HCT116 (cell line): Measurements from ENCODE around the gene CCDC187. TPM values are rescaled to one million over a fixed set of nuclear protein-coding genes. Genes with fewer than 3 reads are reported as not detected.

Experiments
- ATAC-seq: fragments of 200-7000 bp; cut with Tn5 transposase; 2 replicates; pipeline ENCODE4 v1.9.1; 2020; ENCODE audit warnings: mild to moderate bottlenecking, moderate library complexity
- BruUV-seq: library from RNA; stranded (reverse); fragments of 400-500 nt; replicated peaks from 2 replicates; lab custom pipeline; 2021; lab: Mats Ljungman, UMichigan
- CTCF ChIA-PET: fragments of 300-600 bp; sonication (Branson Sonifier 250); formaldehyde crosslinking; loops from one replicate; lab custom pipeline; 2021; ENCODE audit warnings: antibody characterized with exemption; lab: Charles Lee
- POLR2A ChIA-PET: fragments of 300-600, 350-600 bp; sonication (Branson Sonifier 250); formaldehyde crosslinking; loops from one replicate; lab custom pipeline; 2021; ENCODE audit warnings: antibody characterized with exemption; lab: Charles Lee
- RAD21 ChIA-PET, 2 experiments: fragments of 300-600 bp; sonication (Branson Sonifier 250); formaldehyde crosslinking; loops; one replicate each; lab custom pipeline; 2023; ENCODE audit warnings: low total read pairs in 2 of 2; ENCODE audit not compliant: uncharacterized antibody in 2 of 2, unreplicated experiment in 2 of 2, low non-redundant PET in 1 of 2; lab: Charles Lee
- DNase-seq: peaks from one replicate; pipeline ENCODE4 v3.0.0-alpha.2; 2010; ENCODE audit warnings: low read depth, low spot score
- H2AFZ ChIP-seq: fragments of 200-600 bp; shearing (Covaris generic), sonication (generic); 2 replicates; pipeline ENCODE4 v1.6.1; 2017; ENCODE audit warnings: low read depth, mixed run types, mixed read lengths, antibody characterized with exemption, low read length; ENCODE audit not compliant: poor library complexity, severe bottlenecking
- H3K27ac ChIP-seq: 2 replicates; pipeline ENCODE4 v1.5.1; 2012; ENCODE audit warnings: low read depth, low read length
- H3K27me3 ChIP-seq: fragments of 200-600 bp; sonication (generic); 2 replicates; pipeline ENCODE4 v1.6.1; 2016; ENCODE audit warnings: mixed run types, low read length, mixed read lengths; ENCODE audit not compliant: insufficient read depth
- H3K36me3 ChIP-seq, 2 experiments: fragments of 200-500 bp in 1 of 2; fragments of 200-600 bp in 1 of 2; sonication (Bioruptor generic) in 1 of 2; sonication (generic) in 1 of 2; 2 replicates each; pipeline versions ENCODE4 v1.5.1 to v1.6.1; 2014 to 2016; ENCODE audit warnings: low read length in 2 of 2, inconsistent platforms in 1 of 2, mixed read lengths in 1 of 2, mixed run types in 1 of 2; ENCODE audit not compliant: insufficient read depth in 2 of 2, control insufficient read depth in 1 of 2
- H3K4me1 ChIP-seq, 2 experiments: fragments of 200-600 bp in 1 of 2; sonication (generic) in 1 of 2; 2 replicates each; pipeline versions ENCODE4 v1.5.1 to v1.6.1; 2012 to 2017; ENCODE audit warnings: low read length in 2 of 2, inconsistent platforms in 1 of 2, mild to moderate bottlenecking in 1 of 2, mixed read lengths in 1 of 2, mixed run types in 1 of 2, moderate library complexity in 1 of 2; ENCODE audit not compliant: insufficient read depth in 2 of 2, control insufficient read depth in 1 of 2
- H3K4me2 ChIP-seq: fragments of 200-600 bp; sonication (generic); 2 replicates; pipeline ENCODE4 v1.6.1; 2017; ENCODE audit warnings: mixed run types, low read length, mixed read lengths
- H3K4me3 ChIP-seq, 2 experiments: fragments of 200-600 bp in 1 of 2; sonication (generic) in 1 of 2; replicated peaks in 1 of 2; 2 replicates each; pipeline ENCODE4 v1.5.1; 2011 to 2016; ENCODE audit warnings: low read length in 2 of 2, control low read depth in 1 of 2, low read depth in 1 of 2, mild to moderate bottlenecking in 1 of 2, mixed read lengths in 1 of 2, mixed run types in 1 of 2
- H3K79me2 ChIP-seq: fragments of 200-600 bp; sonication (generic); 2 replicates; pipeline ENCODE4 v1.6.1; 2017; ENCODE audit warnings: mild to moderate bottlenecking, mixed run types, low read length, moderate library complexity, mixed read lengths; ENCODE audit not compliant: insufficient read depth
- H3K9ac ChIP-seq: fragments of 200-600 bp; sonication (generic); 2 replicates; pipeline ENCODE4 v1.6.1; 2016; ENCODE audit warnings: low read length, mixed read lengths
- H3K9me2 ChIP-seq: fragments of 200-600 bp; sonication (generic), shearing (Covaris generic); 2 replicates; pipeline ENCODE4 v1.6.1; 2017; ENCODE audit warnings: mixed run types, mild to moderate bottlenecking, moderate library complexity; ENCODE audit not compliant: insufficient read depth
- H3K9me3 ChIP-seq, 2 experiments: fragments of 200-500 bp in 1 of 2; fragments of 200-600 bp in 1 of 2; sonication (Bioruptor generic) in 1 of 2; sonication (generic) in 1 of 2; 2 replicates each; pipeline ENCODE4 v1.6.1; 2014 to 2017; ENCODE audit warnings: low read length in 2 of 2, mixed read lengths in 2 of 2, inconsistent platforms in 1 of 2, low read depth in 1 of 2, mild to moderate bottlenecking in 1 of 2, mixed run types in 1 of 2, moderate library complexity in 1 of 2; ENCODE audit not compliant: control insufficient read depth in 1 of 2, insufficient read depth in 1 of 2
- H4K20me1 ChIP-seq: fragments of 200-600 bp; sonication (generic), shearing (Covaris generic); 2 replicates; pipeline ENCODE4 v1.6.1; 2017; ENCODE audit warnings: mixed run types, mild to moderate bottlenecking, moderate library complexity; ENCODE audit not compliant: insufficient read depth
- CEBPB ChIP-seq: IDR thresholded peaks from 2 replicates; pipeline ENCODE4 v1.6.1; 2012; ENCODE audit warnings: low read depth
- ELF1 ChIP-seq: IDR thresholded peaks from 2 replicates; pipeline ENCODE4 v1.6.1; 2012; ENCODE audit warnings: low read depth, borderline replicate concordance
- EZH2 ChIP-seq: fragments of 200-600 bp; sonication (generic); IDR thresholded peaks from 2 replicates; pipeline ENCODE4 v1.6.1; 2017; ENCODE audit warnings: antibody characterized with exemption, mixed run types
- FOSL1 ChIP-seq: IDR thresholded peaks from 2 replicates; pipeline ENCODE4 v1.6.1; 2012; ENCODE audit warnings: low read depth
- POLR2A ChIP-seq: IDR thresholded peaks from 2 replicates; pipeline ENCODE4 v1.7.0; 2011; ENCODE audit warnings: borderline replicate concordance; ENCODE audit not compliant: insufficient read depth, insufficient read length; ENCODE audit errors: extremely low read depth
- POLR2AphosphoS5 ChIP-seq: IDR thresholded peaks from 2 replicates; pipeline ENCODE4 v1.6.1; 2011; ENCODE audit warnings: mild to moderate bottlenecking, low read depth, low read length, moderate library complexity
- SP1 ChIP-seq: IDR thresholded peaks from 2 replicates; pipeline ENCODE4 v1.6.1; 2012; ENCODE audit warnings: low read depth
- TCF7L2 ChIP-seq: IDR thresholded peaks from 2 replicates; pipeline ENCODE4 v1.7.0; 2011; ENCODE audit warnings: borderline replicate concordance, inconsistent platforms; ENCODE audit not compliant: insufficient read depth, insufficient read length; ENCODE audit errors: extremely low read depth
- ZFX ChIP-seq: fragments of 450-650 bp; IDR thresholded peaks from 2 replicates; pipeline ENCODE4 v1.6.1; 2017
- ZNF274 ChIP-seq: fragments of 200-500 bp; sonication (Bioruptor generic); IDR thresholded peaks from 2 replicates; pipeline ENCODE4 v1.6.1; 2014; ENCODE audit warnings: mild to moderate bottlenecking, low read depth, low read length, inconsistent platforms
- intact Hi-C: fragments of 100-400 bp; cut with micrococcal nuclease; formaldehyde crosslinking; loops from 2 replicates; pipeline ENCODE4 v1.10.0; 2022
- total RNA-seq: library from RNA; stranded (reverse); gene quantifications from one replicate; pipeline ENCODE4 v1.2.1, GENCODE V29; 2021; ENCODE audit not compliant: unreplicated experiment
- TF ChIP-seq, protein P1 (sequence below), 3 experiments: fragments of 200-600 bp in 1 of 3; sonication (generic) in 1 of 3; IDR thresholded peaks in 2 of 3; conservative IDR thresholded peaks in 1 of 3; 2 replicates each; pipeline ENCODE4 v1.5.1; 2012 to 2017; ENCODE audit warnings: low read depth in 2 of 3, low read length in 2 of 3, antibody characterized with exemption in 1 of 3, borderline replicate concordance in 1 of 3, control low read depth in 1 of 3, mild to moderate bottlenecking in 1 of 3, mixed read lengths in 1 of 3, mixed run types in 1 of 3, moderate library complexity in 1 of 3; ENCODE audit not compliant: insufficient read depth in 1 of 3
- TF ChIP-seq, protein P2 (sequence below): IDR thresholded peaks from 2 replicates; pipeline ENCODE4 v1.6.1; 2011; ENCODE audit warnings: mild to moderate bottlenecking, low read length, moderate library complexity; ENCODE audit not compliant: insufficient replicate concordance; ENCODE audit errors: extremely low read depth

CCDC187 gene
- total RNA-seq, 1 experiment from 2014 or later: 4.6 TPM

DNA sequence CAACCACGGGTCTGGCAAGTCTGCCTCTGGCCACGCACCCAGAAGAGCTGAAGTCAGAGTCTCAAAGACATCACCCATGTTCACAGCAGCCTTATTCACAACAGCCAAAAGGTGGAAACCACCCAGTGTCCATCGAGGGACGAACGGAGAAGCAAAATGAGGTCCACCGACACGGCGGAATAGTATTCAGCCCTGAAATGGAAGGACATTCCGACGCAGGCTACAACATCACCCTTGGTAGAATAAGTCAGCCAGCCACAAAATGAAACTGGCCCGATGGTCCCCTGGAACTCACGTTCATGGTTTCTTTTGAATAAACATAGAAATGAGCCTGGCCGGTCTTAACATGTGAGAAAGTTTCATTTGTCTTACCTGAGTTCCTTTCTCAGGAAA is 16.9 kb downstream of the CCDC187 start:
- H3K27me3 ChIP-seq: no peaks in the 10 kb centered on the region
- CTCF ChIA-PET: no interaction called here
- POLR2A ChIA-PET: no interaction called here

More for the DNA sequence above, 16.9 kb downstream of the CCDC187 start:
- H3K9me2 ChIP-seq: no peaks in the 10 kb centered on the region
- no peak for TF ChIP-seq POLR2A
- no peak for TF ChIP-seq ZNF274
- no peak for TF ChIP-seq POLR2AphosphoS5
- TF ChIP-seq, protein P1, sequence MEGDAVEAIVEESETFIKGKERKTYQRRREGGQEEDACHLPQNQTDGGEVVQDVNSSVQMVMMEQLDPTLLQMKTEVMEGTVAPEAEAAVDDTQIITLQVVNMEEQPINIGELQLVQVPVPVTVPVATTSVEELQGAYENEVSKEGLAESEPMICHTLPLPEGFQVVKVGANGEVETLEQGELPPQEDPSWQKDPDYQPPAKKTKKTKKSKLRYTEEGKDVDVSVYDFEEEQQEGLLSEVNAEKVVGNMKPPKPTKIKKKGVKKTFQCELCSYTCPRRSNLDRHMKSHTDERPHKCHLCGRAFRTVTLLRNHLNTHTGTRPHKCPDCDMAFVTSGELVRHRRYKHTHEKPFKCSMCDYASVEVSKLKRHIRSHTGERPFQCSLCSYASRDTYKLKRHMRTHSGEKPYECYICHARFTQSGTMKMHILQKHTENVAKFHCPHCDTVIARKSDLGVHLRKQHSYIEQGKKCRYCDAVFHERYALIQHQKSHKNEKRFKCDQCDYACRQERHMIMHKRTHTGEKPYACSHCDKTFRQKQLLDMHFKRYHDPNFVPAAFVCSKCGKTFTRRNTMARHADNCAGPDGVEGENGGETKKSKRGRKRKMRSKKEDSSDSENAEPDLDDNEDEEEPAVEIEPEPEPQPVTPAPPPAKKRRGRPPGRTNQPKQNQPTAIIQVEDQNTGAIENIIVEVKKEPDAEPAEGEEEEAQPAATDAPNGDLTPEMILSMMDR (IDR thresholded peaks at IDR 0.05 in 2 of 3, conservative IDR thresholded peaks at IDR 0.05 in 1 of 3; ENCODE audit: borderline replicate concordance in 1 of 3, insufficient read depth in 1 of 3, low read depth in 2 of 3, low read length in 2 of 3): no peak
- TF ChIP-seq EZH2: no peak
- no peak for TF ChIP-seq TCF7L2
- no peak for TF ChIP-seq ZFX
- TF ChIP-seq SP1: no peak
- no peak for TF ChIP-seq ELF1
- TF ChIP-seq FOSL1: no peak
- TF ChIP-seq, protein P2, sequence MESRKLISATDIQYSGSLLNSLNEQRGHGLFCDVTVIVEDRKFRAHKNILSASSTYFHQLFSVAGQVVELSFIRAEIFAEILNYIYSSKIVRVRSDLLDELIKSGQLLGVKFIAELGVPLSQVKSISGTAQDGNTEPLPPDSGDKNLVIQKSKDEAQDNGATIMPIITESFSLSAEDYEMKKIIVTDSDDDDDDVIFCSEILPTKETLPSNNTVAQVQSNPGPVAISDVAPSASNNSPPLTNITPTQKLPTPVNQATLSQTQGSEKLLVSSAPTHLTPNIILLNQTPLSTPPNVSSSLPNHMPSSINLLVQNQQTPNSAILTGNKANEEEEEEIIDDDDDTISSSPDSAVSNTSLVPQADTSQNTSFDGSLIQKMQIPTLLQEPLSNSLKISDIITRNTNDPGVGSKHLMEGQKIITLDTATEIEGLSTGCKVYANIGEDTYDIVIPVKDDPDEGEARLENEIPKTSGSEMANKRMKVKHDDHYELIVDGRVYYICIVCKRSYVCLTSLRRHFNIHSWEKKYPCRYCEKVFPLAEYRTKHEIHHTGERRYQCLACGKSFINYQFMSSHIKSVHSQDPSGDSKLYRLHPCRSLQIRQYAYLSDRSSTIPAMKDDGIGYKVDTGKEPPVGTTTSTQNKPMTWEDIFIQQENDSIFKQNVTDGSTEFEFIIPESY: no peak
- no peak for TF ChIP-seq CEBPB
- TF ChIP-seq, all 23 proteins: peak for 0
- RAD21 ChIA-PET: no interaction called here
- DNase-seq (no peak), ATAC-seq (no peak)
- Histone ChIP-seq H2AFZ (no peak overlapping the region), H3K4me3 (no peak overlapping the region), H3K79me2 (no peaks in the 10 kb centered on the region), H3K36me3 (no peaks in the 10 kb centered on the region), H3K9ac (no peak overlapping the region), H3K4me2 (no peak overlapping the region), H3K27ac (no peak overlapping the region), H3K9me3 (no peaks in the 10 kb centered on the region), H4K20me1 (no peaks in the 10 kb centered on the region), H3K4me1 (peaks cover 14 to 24% of the 10 kb centered on the region in 2 experiments; a peak in 3 of 4 replicates)
- intact Hi-C loops: loop anchor here (10.0 kb wide), 1 partner anchor 322 kb away; the partner anchor contains the start of gene UBAC1
- no TSS peak for BruUV-seq
